ENCODE measurements around the gene ZFP2.
"Not testable (repeated sequence)": the region's sequence is repeated elsewhere in the genome, so short reads cannot be mapped to it uniquely, and the experiment has no call there.

ZFP2 gene

DNA sequence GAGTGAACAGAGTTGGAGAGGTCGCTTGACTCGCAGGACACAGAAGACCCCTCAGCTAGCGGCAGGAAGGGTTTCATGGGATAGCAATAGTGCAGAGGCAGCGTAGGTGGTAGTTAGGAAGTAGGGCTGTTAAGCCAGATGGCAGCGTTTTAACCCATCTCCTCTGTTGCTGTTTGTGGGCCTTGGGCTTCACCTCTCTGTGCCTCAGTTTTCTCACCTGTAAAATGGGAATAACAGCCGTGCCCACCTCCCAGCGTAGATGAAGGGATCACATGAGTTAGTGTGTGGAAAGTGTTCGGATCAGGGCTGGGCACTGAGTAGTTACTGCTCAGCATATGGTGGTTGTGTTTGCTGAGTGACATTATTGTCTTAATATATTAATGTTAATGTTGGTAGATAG lies 34.1 kb upstream of the ZFP2 start:
- H3K4me3 ChIP-seq (ENCODE audit: low read depth in 1 of 2, low read length in 1 of 2): no peak overlapping the region

DNA sequence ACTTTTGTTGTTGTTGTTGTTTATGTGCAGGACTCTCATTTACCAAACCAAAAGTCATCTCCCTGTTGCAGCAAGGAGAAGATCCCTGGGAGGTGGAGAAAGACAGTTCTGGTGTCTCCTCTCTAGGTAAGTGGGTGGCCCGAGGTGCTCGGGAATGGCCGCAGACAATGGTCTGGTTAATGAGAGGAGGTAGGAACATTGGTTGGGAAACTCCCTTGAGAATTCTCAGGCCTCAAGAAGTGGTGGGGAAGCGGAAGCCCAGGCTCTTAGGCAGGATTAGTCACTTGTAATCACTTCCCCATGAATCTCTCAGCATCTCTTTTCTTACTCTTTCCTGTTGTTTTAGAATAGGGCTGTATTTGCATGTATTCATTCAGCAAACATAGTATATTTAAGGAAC lies 28.8 kb upstream of the ZFP2 start:
- no peaks in the 10 kb centered on the region for H3K27me3 ChIP-seq
- H3K4me1 ChIP-seq (ENCODE audit: control insufficient read depth in 1 of 2, insufficient read depth in 1 of 2, low read depth in 1 of 2, low read length in 1 of 2): no peaks in the 10 kb centered on the region
- no peaks in the 10 kb centered on the region for H3K9me3 ChIP-seq
- H3K27ac ChIP-seq: no peak overlapping the region
- TF ChIP-seq, protein P1, sequence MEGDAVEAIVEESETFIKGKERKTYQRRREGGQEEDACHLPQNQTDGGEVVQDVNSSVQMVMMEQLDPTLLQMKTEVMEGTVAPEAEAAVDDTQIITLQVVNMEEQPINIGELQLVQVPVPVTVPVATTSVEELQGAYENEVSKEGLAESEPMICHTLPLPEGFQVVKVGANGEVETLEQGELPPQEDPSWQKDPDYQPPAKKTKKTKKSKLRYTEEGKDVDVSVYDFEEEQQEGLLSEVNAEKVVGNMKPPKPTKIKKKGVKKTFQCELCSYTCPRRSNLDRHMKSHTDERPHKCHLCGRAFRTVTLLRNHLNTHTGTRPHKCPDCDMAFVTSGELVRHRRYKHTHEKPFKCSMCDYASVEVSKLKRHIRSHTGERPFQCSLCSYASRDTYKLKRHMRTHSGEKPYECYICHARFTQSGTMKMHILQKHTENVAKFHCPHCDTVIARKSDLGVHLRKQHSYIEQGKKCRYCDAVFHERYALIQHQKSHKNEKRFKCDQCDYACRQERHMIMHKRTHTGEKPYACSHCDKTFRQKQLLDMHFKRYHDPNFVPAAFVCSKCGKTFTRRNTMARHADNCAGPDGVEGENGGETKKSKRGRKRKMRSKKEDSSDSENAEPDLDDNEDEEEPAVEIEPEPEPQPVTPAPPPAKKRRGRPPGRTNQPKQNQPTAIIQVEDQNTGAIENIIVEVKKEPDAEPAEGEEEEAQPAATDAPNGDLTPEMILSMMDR (IDR thresholded peaks at IDR 0.05): no peak
- no peak overlapping the region for H3K4me3 ChIP-seq (ENCODE audit: low read depth in 1 of 2, low read length in 1 of 2)
- peaks cover 33% of the 10 kb centered on the region for H3K36me3 ChIP-seq

More for the DNA sequence above, 34.1 kb upstream of the ZFP2 start:
- H3K9me3 ChIP-seq: no peaks in the 10 kb centered on the region
- TF ChIP-seq, protein P1 (IDR thresholded peaks at IDR 0.05): no peak
- peaks cover 20% of the 10 kb centered on the region for H3K36me3 ChIP-seq
- peaks cover 14% of the 10 kb centered on the region for H3K27me3 ChIP-seq
- no peak overlapping the region for H3K27ac ChIP-seq
- peaks cover 4 to 6% of the 10 kb centered on the region in 2 experiments for H3K4me1 ChIP-seq (ENCODE audit: control insufficient read depth in 1 of 2, insufficient read depth in 1 of 2, low read depth in 1 of 2, low read length in 1 of 2)

DNA sequence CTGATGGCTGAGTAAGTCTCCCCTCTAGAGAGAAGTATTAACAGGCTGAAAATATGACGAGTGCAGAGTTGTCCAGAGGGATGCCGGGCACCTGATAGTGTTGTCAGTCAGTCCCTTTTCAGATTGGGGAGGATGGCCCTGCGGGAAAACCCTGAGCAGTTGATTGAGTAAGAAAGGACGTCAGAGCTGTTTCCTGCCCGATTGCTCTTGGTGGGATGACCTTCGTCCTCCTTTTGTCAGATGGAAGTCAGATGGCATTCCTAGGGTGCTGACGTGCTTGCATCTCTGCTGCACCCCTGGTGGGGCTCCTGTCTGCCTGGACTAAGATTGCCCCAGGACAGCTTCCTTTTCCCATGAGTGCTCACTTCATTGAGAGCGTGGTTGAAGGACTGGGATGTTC lies 26.1 kb upstream of the ZFP2 start:
- no peaks in the 10 kb centered on the region for H3K27me3 ChIP-seq
- H3K36me3 ChIP-seq: peaks cover 24% of the 10 kb centered on the region
- H3K4me3 ChIP-seq (ENCODE audit: low read depth in 1 of 2, low read length in 1 of 2): no peak overlapping the region
- H3K4me1 ChIP-seq (ENCODE audit: control insufficient read depth in 1 of 2, insufficient read depth in 1 of 2, low read depth in 1 of 2, low read length in 1 of 2): no peaks in the 10 kb centered on the region
- TF ChIP-seq, protein P1 (IDR thresholded peaks at IDR 0.05): no peak
- H3K27ac ChIP-seq: no peak overlapping the region
- H3K9me3 ChIP-seq: peaks cover 7% of the 10 kb centered on the region

DNA sequence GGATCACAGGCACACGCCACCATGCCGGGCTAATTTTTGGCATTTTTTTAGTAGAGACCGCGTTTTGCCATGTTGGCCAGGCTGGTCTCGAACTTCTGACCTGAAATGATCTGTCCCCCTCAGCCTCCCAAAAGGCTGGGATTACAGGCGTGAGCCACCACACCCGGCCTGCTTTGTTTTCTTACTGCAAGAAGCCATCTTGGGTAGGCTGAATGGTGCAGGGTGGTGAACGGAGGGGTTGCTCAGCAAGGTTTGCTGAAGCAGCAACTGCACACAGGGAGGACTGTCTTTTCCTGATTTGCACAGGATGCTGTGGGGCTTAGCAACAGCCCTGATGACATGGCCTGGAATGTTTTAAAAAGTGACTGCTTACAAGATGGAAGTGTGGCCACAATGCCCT lies 25.3 kb upstream of the ZFP2 start:
- H3K36me3 ChIP-seq: peaks cover 22% of the 10 kb centered on the region
- H3K9me3 ChIP-seq: peaks cover 13% of the 10 kb centered on the region
- no peak overlapping the region for H3K27ac ChIP-seq
- no peak overlapping the region for H3K4me3 ChIP-seq (ENCODE audit: low read depth in 1 of 2, low read length in 1 of 2)
- TF ChIP-seq, protein P1 (IDR thresholded peaks at IDR 0.05): no peak
- H3K4me1 ChIP-seq (ENCODE audit: control insufficient read depth in 1 of 2, insufficient read depth in 1 of 2, low read depth in 1 of 2, low read length in 1 of 2): no peaks in the 10 kb centered on the region
- H3K27me3 ChIP-seq: no peaks in the 10 kb centered on the region

DNA sequence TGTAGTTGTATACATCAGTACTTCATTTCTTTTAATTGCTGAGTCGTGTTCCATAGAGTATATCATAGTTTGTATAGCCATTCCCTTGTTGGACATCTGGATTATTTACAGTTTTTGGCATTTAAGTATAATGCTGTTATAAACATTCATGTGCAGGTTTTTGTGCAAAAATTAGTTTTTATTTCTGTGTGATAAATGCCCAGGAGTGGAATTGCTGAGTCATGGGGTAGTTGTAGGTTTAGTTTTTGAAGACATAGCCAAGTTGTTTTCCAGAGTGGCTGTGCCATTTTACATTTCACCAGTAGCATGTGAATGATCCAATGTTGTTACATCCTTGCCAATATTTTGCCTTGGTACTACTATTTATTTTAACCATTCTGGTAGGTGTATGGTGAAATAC lies 23.4 kb upstream of the ZFP2 start:
- Histone ChIP-seq H3K27ac (no peak overlapping the region), H3K27me3 (no peaks in the 10 kb centered on the region), H3K4me3 (ENCODE audit: low read depth in 1 of 2, low read length in 1 of 2) (no peak overlapping the region), H3K36me3 (peaks cover 6% of the 10 kb centered on the region), H3K9me3 (peaks cover 22% of the 10 kb centered on the region), H3K4me1 (ENCODE audit: control insufficient read depth in 1 of 2, insufficient read depth in 1 of 2, low read depth in 1 of 2, low read length in 1 of 2) (no peaks in the 10 kb centered on the region)
- TF ChIP-seq, protein P1 (IDR thresholded peaks at IDR 0.05): no peak

DNA sequence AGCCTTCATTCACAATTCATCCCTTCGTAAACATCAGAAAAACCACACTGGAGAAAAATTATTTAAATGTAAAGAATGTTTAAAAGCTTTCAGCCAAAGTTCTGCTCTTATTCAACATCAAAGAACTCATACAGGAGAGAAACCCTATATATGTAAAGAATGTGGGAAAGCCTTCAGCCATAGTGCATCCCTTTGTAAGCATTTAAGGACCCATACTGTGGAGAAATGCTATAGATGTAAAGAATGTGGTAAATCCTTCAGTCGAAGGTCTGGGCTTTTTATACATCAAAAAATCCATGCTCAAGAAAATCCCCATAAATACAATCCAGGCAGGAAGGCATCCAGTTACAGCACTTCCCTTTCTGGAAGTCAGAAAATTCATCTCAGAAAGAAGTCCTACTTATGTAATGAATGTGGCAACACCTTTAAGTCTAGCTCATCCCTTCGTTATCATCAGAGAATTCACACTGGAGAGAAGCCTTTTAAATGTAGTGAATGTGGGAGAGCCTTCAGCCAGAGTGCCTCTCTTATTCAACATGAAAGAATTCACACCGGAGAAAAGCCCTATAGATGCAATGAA lies 12.5 kb upstream of the ZFP2 start:
- H3K4me3 ChIP-seq (ENCODE audit: low read depth in 1 of 2, low read length in 1 of 2); H3K4me1 ChIP-seq (ENCODE audit: control insufficient read depth in 1 of 2, insufficient read depth in 1 of 2, low read depth in 1 of 2, low read length in 1 of 2); H3K27ac ChIP-seq; H3K36me3 ChIP-seq; H3K27me3 ChIP-seq: not testable (repeated sequence)
- H3K9me3 ChIP-seq: peaks cover 52% of the 10 kb centered on the region
